IMR-90 (cell line): ENCODE data around the gene GRIK3.

ENCODE experiments used
- BHLHE40 ChIP-seq: fragments of 150-350 bp; IDR thresholded peaks from 2 replicates; pipeline ENCODE4 v1.6.1; 2016; ENCODE audit warnings: mild to moderate bottlenecking, low read depth, low read length
- CEBPB ChIP-seq: IDR thresholded peaks from 2 replicates; pipeline ENCODE4 v1.6.1; 2012; ENCODE audit warnings: low read depth, low read length, improper control_type of control experiment
- FOS ChIP-seq: fragments of 150-350 bp; IDR thresholded peaks from 2 replicates; pipeline ENCODE4 v1.6.1; 2016; ENCODE audit warnings: low read depth, low read length
- MAZ ChIP-seq: IDR thresholded peaks from 2 replicates; pipeline ENCODE4 v1.6.1; 2012; ENCODE audit warnings: low read depth, mild to moderate bottlenecking, low read length, improper control_type of control experiment, moderate library complexity, borderline replicate concordance
- MXI1 ChIP-seq: IDR thresholded peaks from 2 replicates; pipeline ENCODE4 v1.6.1; 2012; ENCODE audit warnings: low read depth, mild to moderate bottlenecking, low read length, moderate library complexity, borderline replicate concordance
- POLR2A ChIP-seq: IDR thresholded peaks from 2 replicates; pipeline ENCODE4 v1.6.1; 2012; ENCODE audit warnings: mild to moderate bottlenecking, low read depth, low read length
- RAD21 ChIP-seq: IDR thresholded peaks from 2 replicates; pipeline ENCODE4 v1.6.1; 2012; ENCODE audit warnings: low read length, improper control_type of control experiment
- RFX5 ChIP-seq: IDR thresholded peaks from 2 replicates; pipeline ENCODE4 v1.8.0; 2012; ENCODE audit warnings: low read depth, mild to moderate bottlenecking, low read length, moderate library complexity
- SMC3 ChIP-seq: fragments of 150-350 bp; IDR thresholded peaks from 2 replicates; pipeline ENCODE4 v1.6.1; 2016; ENCODE audit warnings: low read depth, mild to moderate bottlenecking, antibody characterized with exemption, low read length, moderate library complexity
- TF ChIP-seq, protein P1 (sequence below): conservative IDR thresholded peaks from 2 replicates; pipeline ENCODE4 v1.5.1; 2012; ENCODE audit warnings: mild to moderate bottlenecking, low read depth, low read length, improper control_type of control experiment
- TF ChIP-seq, protein P2 (sequence below): fragments of 150-350 bp; IDR thresholded peaks from 2 replicates; pipeline ENCODE4 v1.6.1; 2017; ENCODE audit warnings: mild to moderate bottlenecking, antibody characterized with exemption, low read length, low read depth
- TF ChIP-seq, protein P3 (sequence below): fragments of 150-350 bp; IDR thresholded peaks from 2 replicates; pipeline ENCODE4 v1.6.1; 2016; ENCODE audit warnings: low read depth, mild to moderate bottlenecking, low read length, moderate library complexity, borderline replicate concordance

DNA sequence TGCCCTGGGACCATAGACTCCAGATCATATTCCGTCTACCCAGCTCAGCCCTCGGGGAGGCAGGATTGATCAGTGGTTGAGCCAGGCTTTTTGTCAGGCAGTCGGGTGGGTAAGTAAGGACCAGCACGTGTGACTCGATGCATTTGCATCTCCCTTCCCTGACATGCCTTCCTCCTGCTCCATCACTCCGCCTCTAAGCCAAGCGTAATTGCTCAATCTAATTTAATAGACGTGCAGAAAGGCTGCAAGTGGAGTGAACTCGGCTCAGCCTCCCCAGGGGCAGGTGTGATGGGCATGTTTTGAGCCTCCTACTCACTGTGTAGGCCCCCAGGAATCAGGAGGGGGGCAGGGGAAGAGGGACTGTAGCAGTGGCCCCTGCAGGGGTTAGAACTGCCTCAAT is 34.6 kb upstream of the GRIK3 start:
- TF ChIP-seq, protein P1, sequence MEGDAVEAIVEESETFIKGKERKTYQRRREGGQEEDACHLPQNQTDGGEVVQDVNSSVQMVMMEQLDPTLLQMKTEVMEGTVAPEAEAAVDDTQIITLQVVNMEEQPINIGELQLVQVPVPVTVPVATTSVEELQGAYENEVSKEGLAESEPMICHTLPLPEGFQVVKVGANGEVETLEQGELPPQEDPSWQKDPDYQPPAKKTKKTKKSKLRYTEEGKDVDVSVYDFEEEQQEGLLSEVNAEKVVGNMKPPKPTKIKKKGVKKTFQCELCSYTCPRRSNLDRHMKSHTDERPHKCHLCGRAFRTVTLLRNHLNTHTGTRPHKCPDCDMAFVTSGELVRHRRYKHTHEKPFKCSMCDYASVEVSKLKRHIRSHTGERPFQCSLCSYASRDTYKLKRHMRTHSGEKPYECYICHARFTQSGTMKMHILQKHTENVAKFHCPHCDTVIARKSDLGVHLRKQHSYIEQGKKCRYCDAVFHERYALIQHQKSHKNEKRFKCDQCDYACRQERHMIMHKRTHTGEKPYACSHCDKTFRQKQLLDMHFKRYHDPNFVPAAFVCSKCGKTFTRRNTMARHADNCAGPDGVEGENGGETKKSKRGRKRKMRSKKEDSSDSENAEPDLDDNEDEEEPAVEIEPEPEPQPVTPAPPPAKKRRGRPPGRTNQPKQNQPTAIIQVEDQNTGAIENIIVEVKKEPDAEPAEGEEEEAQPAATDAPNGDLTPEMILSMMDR, result no peak
- TF ChIP-seq, protein P2, sequence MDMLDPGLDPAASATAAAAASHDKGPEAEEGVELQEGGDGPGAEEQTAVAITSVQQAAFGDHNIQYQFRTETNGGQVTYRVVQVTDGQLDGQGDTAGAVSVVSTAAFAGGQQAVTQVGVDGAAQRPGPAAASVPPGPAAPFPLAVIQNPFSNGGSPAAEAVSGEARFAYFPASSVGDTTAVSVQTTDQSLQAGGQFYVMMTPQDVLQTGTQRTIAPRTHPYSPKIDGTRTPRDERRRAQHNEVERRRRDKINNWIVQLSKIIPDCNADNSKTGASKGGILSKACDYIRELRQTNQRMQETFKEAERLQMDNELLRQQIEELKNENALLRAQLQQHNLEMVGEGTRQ, result no peak
- TF ChIP-seq CEBPB (no peak), POLR2A (no peak), FOS (no peak), RFX5 (no peak), MXI1 (no peak), MAZ (no peak), RAD21 (no peak), SMC3 (no peak), BHLHE40 (no peak)
- TF ChIP-seq, protein P3, sequence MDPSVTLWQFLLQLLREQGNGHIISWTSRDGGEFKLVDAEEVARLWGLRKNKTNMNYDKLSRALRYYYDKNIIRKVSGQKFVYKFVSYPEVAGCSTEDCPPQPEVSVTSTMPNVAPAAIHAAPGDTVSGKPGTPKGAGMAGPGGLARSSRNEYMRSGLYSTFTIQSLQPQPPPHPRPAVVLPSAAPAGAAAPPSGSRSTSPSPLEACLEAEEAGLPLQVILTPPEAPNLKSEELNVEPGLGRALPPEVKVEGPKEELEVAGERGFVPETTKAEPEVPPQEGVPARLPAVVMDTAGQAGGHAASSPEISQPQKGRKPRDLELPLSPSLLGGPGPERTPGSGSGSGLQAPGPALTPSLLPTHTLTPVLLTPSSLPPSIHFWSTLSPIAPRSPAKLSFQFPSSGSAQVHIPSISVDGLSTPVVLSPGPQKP, result no peak
